Peyer's patch (tissue), 4 donors: ENCODE data around the gene NEURL1B.

Source experiments
- POLR2A ChIP-seq, 2 donors: fragments of 450-650 bp; IDR thresholded peaks; one replicate each; pipeline ENCODE4 v1.5.1; 2017; ENCODE audit warnings: antibody characterized with exemption in 2 of 2, mild to moderate bottlenecking in 2 of 2, moderate library complexity in 2 of 2
- TF ChIP-seq, protein P1 (sequence below), 6 experiments: fragments of 450-650 bp in 4 of 6; fragments of 200-600 bp in 2 of 6; sonication (generic) in 1 of 6; IDR thresholded peaks; one replicate each; pipeline ENCODE4 v1.5.1; 2017 to 2019; ENCODE audit warnings: antibody characterized with exemption in 6 of 6, mild to moderate bottlenecking in 3 of 6, moderate library complexity in 1 of 6

- TF ChIP-seq, protein P1, sequence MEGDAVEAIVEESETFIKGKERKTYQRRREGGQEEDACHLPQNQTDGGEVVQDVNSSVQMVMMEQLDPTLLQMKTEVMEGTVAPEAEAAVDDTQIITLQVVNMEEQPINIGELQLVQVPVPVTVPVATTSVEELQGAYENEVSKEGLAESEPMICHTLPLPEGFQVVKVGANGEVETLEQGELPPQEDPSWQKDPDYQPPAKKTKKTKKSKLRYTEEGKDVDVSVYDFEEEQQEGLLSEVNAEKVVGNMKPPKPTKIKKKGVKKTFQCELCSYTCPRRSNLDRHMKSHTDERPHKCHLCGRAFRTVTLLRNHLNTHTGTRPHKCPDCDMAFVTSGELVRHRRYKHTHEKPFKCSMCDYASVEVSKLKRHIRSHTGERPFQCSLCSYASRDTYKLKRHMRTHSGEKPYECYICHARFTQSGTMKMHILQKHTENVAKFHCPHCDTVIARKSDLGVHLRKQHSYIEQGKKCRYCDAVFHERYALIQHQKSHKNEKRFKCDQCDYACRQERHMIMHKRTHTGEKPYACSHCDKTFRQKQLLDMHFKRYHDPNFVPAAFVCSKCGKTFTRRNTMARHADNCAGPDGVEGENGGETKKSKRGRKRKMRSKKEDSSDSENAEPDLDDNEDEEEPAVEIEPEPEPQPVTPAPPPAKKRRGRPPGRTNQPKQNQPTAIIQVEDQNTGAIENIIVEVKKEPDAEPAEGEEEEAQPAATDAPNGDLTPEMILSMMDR (IDR thresholded peaks at IDR 0.05) = no peak
- no peak for TF ChIP-seq POLR2A (IDR thresholded peaks at IDR 0.05)
Observed at GRCh38 chr5:172680921-172681320, 39.9 kb downstream of the NEURL1B start.
